HG03439 (cell line): Measurements from ENCODE around the gene AGGF1.
"Not testable (repeated sequence)": the region's sequence is repeated elsewhere in the genome, so short reads cannot be mapped to it uniquely, and the experiment has no call there.

Experiments
- ATAC-seq: cut with Tn5 transposase; IDR thresholded peaks from one replicate; pipeline ENCODE4 v1.9.1; 2021; ENCODE audit warnings: mild to moderate bottlenecking, moderate library complexity; ENCODE audit not compliant: unreplicated experiment

Gene AGGF1, protein sequence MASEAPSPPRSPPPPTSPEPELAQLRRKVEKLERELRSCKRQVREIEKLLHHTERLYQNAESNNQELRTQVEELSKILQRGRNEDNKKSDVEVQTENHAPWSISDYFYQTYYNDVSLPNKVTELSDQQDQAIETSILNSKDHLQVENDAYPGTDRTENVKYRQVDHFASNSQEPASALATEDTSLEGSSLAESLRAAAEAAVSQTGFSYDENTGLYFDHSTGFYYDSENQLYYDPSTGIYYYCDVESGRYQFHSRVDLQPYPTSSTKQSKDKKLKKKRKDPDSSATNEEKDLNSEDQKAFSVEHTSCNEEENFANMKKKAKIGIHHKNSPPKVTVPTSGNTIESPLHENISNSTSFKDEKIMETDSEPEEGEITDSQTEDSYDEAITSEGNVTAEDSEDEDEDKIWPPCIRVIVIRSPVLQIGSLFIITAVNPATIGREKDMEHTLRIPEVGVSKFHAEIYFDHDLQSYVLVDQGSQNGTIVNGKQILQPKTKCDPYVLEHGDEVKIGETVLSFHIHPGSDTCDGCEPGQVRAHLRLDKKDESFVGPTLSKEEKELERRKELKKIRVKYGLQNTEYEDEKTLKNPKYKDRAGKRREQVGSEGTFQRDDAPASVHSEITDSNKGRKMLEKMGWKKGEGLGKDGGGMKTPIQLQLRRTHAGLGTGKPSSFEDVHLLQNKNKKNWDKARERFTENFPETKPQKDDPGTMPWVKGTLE

DNA sequence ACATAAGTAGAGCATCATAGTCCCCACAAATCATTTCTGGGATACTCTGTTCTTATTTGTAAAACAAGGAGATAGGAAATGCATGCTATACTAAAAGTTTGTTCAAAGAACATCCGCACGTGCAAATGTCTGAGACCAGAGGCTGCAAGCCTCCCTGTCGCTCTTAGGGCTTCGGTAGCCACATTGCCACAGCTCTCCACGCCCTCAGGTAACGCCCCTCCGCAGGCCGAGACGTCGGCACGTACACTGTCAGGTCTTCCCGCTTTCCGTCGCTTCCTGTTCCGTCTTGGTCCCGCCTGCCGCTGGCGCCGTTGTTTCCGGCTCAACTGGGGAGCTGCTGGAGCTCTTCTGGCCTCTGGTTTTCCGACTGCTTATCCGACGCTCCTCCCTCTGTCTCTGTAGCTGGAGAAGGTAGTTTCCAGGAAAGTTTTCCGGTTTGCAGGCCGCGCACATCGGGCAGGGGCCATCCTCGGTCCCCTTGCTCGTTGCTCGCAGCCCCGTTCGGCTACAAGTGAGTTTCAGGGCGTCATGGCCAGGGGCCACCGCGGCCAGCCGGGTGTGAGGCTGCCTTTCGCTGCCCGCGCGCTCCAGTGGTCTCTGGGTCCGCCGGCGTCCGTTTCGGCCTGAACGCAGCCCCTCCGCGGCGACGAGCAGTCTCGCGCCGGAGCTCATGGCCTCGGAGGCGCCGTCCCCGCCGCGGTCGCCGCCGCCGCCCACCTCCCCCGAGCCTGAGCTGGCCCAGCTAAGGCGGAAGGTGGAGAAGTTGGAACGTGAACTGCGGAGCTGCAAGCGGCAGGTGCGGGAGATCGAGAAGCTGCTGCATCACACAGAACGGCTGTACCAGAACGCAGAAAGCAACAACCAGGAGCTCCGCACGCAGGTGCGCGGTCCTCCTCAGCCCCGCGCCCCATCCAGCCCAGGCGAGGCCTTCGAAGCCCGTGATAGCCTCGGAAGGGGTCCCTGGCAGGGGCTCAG, at the start of gene AGGF1:
AGGF1 (plus strand) TSS at position 308 of the 975 bp plus-strand sequence; CDS start at position 671, 363 bp downstream.
- ATAC-seq: peak; percentile 99

DNA sequence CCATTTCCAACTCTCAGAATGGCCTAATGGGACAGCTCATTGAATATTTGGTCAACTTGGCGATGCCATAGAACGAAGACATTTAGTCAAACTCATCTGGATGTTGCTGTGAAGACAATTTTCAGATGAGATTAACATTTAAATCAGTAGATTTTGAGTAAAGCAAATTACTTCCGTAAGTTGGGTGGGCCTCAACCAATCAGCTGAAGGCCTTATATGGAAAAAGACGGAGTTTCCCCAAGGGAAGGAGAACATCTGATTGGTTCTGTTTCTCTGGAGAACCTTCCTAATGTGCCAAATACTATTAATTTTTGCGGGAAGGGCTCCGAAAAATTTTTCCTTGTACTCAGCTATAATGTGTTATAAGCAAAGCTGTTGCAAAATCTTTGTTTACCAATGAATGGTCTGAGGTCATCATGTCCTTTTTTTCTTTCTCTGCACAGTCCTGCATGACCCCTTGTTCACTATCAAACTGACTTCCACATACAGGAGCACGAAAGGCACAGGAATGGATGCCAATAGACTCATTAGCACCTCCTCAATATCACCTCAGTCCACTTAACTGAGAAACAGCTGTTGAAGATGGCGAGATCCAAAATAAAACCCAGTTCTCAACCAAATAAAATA, 49.6 kb upstream of the AGGF1 start:
- ATAC-seq: no peak

DNA sequence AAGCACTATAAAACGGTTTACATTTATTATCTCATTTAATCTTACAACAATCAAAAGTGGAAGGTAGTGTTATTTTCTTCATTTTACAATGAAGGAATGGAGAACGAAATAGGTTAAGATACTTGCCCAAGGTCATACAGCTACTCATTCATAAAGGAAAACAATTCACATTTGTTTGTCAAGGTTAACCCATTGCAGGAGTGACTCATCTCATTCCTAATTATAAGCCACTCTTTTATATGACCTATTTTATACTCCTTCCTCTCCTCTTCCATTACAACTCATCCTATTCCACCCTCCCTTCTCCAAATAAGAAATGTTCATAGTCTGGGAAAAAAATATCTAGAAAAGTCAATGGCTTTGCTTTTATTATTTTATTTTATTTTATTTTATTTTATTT, 47.8 kb upstream of the AGGF1 start:
- ATAC-seq: no peak

DNA sequence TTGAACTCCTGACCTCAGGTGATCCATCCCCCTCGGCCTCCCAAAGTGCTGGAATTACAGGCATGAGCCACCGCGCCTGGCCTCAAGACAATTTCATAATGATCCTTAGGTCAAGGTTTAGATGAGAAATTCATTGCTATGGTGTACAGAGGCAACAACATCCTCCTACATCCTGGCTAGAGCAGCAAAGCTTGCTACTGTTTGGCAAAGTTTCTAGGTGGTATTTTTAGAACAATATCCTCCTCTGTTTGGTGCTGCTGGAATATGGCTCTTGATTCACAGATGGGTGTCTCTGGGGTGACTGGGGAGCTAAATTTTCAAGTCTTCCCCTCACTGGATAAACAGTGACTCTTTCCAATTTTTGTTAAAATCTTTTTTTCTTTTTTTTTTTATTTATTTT, 46.7 kb upstream of the AGGF1 start:
- ATAC-seq: no peak

DNA sequence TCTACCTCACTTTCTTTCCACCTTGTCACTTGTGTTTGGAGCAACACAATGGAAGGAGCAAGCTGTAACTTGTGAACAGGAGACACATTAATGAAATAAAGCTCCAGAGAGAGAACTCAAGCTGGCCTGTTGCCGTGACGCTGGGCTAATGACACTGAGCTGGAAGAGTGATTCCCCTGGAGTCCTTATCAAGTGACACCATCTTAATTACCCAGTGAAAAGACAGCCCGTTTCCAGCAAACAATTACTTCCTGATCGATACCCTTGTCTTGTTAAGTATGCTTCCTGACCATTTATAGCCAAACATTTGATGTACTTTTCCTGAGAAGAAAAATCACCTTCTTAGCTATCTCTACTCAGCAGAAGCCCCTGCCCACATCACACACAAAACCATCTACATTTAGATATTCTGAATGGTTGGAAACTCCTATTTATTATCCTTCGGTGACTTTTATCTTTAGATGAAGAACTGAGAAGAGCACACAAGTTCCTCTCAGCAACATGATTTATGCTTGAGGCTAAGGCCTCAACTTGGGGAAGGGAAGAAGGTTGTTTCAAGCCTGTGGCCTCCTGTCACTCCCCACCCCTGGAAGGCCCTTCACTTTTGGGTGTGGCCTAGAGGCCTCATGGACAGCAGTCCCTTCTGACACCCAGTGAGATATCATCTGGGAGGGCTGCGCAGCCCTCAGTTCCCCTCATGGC, 43.2 kb upstream of the AGGF1 start:
- ATAC-seq: no peak

DNA sequence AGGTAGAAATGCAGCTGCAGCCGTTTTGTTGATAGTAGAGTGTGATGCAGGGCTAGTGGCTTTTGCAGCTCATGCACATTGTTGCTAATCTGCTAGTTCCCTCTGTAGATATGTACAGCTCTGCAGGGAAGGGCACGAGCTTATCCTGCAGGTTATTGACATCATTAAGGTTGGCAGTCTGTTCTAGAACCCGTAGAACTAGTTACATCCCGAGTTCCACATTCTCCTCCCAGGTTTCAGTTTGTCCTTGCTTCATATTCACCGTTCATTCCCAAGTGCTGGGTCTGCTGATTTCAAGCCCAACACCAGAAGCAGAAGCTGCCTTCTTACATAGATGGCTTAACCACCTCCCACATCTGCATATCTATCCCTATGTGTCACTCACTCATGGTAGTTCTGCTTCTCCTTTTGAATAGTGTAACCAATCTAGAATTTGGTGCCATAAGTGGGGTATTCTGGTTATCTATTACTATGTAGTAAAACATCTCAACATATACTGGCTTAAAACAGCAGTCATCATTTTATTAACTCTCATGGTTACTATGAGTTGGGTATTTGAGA, 39.2 kb upstream of the AGGF1 start:
- no peak for ATAC-seq

DNA sequence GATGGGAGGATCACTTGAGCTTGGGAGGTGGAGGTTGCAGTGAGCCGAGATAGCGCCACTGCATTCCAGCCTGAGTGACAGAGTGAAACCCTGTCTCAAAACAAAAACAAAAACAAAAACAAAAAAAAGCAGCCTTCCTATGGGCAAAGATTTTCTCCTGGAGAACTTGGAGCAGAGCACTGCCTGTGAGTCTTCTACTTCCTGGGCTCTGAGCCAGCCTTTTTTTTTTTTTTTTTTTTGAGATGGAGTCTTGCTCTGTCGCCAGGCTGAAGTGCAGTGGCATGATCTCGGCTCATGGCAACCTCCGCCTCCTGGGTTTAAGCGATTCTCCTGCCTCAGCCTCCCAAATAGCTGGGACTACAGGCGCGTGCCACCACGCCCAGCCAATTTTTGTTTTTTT, 36.8 kb upstream of the AGGF1 start:
- not testable (repeated sequence) for ATAC-seq

DNA sequence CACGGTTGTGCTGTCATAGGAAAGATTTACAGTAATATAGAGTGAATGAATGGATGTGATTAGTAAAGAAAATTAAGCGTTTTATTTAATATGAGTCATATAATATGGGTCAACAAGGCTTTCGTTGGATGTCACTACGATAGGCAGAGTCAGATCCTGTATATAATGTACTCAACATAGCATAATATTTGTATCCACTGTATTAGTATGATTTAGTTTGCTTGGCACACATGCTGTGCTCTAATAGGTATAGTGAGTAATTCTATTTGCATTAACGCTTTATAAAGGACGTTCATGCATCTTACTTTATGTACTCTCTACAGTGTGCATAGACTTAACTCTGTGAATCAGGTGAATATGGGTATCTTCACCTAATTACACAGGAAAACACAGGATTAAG, 35.9 kb upstream of the AGGF1 start:
- ATAC-seq: no peak

DNA sequence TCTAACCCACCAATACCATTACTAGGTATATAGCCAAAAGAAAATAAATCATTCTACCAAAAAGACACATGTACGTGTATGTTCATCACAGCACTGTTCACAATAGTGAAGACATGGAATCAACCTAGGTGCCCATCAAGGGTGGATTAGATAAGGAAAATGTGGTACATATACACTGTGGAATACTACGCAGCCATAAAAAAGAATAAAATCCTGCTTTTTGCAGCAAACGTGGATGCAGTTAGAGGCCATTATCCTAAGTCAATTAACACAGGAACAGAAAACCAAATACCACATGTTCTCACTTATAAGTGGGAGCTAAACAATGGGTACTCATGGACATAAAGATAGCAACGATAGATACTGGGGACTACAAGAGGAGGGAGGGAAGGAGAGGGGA, 32.0 kb upstream of the AGGF1 start:
- ATAC-seq: not testable (repeated sequence)

DNA sequence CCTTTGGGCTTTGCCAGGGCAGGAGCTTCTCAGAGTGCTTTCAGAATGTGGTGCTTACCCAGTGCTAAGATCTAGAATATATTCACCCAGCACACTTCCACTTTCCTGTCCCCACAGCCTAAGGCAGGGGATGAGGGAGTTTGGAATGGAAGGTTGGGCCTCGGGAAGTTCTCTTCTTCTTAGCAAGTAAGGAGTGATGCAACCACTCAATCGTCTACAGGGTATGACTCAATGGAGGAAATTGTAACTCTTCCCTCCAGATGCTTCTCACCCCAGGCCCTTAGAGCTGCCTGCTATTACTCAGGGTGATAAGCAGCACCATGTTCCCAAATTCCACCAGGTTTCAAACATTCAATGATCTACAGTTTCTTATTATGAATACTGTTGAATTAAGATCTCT, 30.8 kb upstream of the AGGF1 start:
- ATAC-seq: no peak

DNA sequence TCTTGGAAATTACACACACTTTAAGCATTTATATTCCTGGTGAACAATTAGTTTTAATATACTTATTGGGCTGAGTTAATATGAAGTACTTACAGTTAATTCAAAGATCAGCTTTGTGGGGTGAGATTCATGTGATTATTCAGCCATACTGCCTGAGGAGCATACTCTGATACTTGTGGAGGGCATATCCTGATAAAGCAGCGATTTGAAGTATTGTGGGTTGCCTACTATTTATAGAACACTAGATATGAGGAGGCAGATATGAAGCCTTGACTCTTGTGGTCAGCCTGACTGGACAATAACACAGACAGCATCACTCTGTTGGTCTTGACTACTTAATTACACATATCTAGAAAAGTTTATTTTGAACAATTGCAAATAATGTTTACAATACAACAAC, 27.0 kb upstream of the AGGF1 start:
- ATAC-seq: no peak

DNA sequence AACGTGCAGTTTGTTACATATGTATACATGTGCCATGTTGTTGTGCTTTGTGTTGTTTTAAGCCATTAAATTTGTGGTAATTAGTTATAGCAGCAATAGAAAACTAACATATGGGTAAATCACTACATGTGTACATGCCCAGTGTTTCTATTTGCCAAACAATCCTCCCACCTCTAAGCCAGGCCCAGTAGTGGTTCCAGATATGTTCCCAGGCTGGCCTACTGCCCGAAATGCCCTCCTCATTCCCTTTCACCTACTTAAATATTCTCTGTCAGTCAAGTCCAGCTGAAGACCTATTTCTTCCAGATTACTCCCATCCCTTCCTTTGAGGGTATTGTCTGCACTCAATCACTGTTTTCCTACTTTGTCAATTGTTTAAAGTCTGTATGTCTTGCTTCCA, 24.1 kb upstream of the AGGF1 start:
- no peak for ATAC-seq

DNA sequence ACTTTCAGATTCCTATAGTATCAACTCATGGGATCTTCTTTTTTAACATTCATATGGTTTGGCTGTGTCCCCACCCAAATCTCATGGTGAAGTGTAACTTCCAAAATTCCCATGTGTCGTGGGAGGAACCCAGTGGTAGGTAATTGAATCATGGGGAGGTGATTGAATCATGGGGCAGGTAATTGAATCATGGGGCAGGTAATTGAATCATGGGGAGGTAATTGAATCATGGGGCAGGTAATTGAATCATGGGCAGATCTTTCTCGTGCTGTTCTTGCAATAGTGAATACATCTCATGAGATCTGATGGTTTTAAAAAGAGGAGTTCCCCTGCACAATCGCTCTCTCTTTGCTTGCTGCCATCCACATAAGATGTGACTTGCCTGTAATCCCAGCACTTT, 21.8 kb upstream of the AGGF1 start:
- ATAC-seq: no peak

DNA sequence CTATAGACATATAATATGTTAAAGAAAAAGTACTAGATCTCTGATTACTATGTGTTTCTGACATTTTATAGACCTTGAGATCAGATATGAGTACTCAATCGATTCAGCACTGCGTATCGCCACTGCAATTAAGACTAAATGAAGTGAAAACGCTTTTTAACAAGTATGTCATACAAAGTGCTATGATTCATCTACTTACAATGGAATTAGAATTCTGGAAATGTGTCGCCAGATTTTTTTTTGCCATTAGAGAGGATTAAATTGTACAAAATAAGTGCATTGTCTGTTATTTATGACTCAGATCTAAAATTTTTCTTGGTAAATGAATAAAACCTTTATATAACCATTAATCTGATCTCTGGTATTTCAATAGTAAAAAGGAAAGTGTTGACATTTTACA, 20.0 kb upstream of the AGGF1 start:
- no peak for ATAC-seq

DNA sequence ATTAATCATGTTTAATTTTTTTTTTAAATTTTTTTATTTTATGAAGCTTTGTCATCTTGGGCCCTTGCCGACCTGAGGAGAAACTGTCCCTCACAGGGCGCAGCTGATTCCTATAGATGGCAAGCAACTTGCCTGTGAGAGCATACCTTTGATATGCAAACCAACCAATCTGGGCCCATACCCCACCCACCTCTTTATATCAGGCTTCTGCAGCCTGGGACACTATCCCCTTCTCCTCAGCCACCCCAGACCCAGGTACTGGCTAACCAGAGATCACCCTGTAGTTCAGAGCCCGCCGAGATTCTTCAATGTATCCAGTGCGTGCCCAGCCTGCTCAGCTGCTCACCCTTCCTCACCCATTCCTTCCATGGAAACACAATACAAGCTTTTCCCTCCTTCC, 18.7 kb upstream of the AGGF1 start:
- ATAC-seq: no peak

DNA sequence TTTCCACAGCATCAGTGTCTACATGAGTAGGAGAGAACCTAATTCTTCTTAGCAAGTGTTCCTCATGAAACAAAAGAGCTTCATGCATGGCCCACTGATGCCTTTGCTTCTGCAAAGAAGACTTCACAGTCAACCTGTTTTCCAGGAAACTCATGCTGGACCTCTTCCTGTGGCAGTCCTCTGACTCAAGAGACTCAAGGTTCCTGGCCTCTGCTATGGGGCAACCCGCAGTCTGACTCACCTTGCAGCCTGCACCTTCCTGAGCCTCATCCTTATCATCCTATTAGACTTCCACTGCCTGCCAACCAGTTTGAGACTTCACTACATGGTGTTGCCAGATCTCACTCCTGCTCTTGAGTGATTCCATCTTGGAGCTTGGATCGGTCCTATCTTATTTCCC, 17.6 kb upstream of the AGGF1 start:
- no peak for ATAC-seq

DNA sequence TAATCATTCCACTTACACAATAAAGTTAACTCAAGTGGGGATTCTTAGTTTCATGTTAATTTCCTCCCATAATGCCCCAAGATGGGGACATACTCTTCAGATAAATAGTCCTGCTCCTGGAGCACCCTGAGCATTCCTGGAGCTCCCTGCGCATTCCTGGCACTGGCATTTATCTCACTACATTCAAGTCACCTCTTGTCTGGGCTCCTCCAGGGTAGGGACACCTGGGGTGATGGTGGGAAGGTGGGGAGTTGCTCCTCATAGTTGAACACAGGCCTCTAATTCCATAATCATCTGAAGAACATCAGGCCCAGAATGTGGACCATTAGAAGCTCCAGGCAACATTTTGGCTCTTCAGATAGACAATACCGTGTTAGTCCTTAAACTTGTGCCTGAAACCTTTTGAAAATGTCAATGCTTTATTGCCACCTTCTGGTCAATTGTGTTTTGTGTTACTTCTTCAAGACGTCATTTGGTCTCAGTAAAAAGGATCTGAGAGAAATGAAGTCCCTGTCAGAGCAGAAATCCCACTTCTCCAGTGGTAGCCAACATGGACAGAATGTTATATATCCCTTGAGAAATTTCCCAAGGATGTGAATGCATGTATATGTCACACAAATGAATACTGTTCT, 14.2 kb upstream of the AGGF1 start:
- no peak for ATAC-seq

DNA sequence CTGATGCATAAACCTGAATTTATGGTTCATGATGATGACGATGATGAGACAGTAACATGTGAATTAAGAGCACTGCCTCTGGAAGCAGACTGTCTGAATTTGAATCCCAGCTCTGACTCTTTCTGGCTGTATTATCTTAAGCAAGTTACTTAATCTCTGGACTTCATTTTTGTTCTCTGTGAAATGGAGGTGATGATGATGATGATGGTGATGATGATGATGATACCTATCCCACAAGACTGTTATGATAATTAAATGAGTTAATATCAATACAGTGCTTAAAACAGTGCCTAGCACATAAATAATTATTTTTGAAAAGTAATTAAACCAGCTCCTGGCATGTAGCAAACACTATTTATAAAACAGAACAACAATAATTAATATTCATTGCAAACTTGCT, 13.2 kb upstream of the AGGF1 start:
- ATAC-seq: no peak

DNA sequence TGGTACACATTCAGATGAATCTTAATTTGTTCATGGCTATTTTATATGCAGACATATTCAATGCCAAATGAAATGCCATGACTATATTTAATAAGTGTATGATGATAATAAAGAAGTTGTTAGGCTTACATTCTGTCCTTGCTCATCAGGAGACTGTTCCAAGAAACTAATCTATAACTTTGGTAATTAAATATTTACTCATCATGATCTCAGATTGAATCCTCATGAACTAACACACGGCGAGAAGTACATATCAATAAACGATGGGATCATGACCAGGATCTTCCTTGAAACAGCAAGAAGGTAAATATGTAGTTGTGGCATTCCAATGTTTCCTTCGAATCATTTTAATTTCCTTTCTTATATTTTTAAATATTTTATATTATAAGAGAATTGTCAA, 12.5 kb upstream of the AGGF1 start:
- no peak for ATAC-seq
